Measurements from ENCODE around the gene CACUL1. TPM values are rescaled to one million over a fixed set of nuclear protein-coding genes. Genes with fewer than 3 reads are reported as not detected.

Gene CACUL1
- total RNA-seq, 6 experiments from 2014 or later, result 31.5 to 34.0 (median 32.7) TPM

DNA sequence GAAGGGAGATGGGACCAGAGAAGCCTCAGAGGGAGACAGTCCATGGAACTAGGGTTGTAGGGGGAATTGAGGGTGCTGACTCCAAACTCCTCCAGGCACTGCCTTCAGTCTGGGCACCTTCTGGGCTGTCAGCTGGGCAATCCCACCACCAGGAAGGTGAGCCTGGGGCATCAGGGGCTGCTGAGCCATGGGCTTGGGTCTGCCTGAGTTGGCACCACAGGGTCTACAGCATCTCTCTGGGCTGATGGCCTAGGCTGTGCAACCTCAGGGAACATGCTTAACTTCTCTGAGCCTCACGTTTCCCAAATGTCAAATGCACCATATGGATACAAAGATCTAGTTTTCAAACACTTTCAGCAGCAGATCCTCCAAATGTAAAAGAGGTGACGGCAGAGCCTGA is 112.5 kb downstream of the CACUL1 start:
- H3K27ac Mint-ChIP-seq, result no peak overlapping the region
- peaks cover 13% of the 10 kb centered on the region for H3K27me3 Mint-ChIP-seq (ENCODE audit: insufficient read depth)
- no peaks in the 10 kb centered on the region for H3K9me3 Mint-ChIP-seq
- no peak for DNase-seq
- TF ChIP-seq CTCF (IDR thresholded peaks at IDR 0.05), result no peak
- H3K4me3 Mint-ChIP-seq, result no peak overlapping the region
- no peaks in the 10 kb centered on the region for H3K36me3 Mint-ChIP-seq (ENCODE audit: low read depth)
- no peaks in the 10 kb centered on the region for H3K4me1 Mint-ChIP-seq (ENCODE audit: low read depth)

DNA sequence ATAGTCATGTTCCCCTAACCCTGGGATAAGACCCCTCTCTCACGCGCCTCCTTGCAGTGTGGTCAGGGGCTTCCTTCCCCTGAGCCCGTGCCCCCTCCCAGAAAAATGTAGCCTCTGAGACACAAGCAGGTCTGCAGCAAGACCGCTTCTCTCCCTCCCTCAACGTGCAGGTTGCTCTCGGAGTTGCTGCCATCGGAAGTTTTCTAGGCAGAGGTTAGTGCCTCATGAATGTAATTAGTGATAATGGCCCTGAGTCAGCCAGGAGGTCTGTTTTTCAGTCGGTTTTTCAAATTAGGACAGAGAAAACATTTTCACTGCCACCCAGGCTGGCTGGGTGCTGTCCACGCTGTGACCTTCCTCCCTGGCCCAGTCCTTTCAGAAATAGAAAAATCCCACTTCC is 116.1 kb downstream of the CACUL1 start:
- Mint-ChIP-seq H3K4me3 (no peak overlapping the region), H3K27me3 (ENCODE audit: insufficient read depth) (peaks cover 17% of the 10 kb centered on the region), H3K9me3 (no peaks in the 10 kb centered on the region), H3K27ac (no peak overlapping the region), H3K4me1 (ENCODE audit: low read depth) (no peaks in the 10 kb centered on the region), H3K36me3 (ENCODE audit: low read depth) (no peaks in the 10 kb centered on the region)
- TF ChIP-seq CTCF (IDR thresholded peaks at IDR 0.05), result no peak
- DNase-seq, result no peak

DNA sequence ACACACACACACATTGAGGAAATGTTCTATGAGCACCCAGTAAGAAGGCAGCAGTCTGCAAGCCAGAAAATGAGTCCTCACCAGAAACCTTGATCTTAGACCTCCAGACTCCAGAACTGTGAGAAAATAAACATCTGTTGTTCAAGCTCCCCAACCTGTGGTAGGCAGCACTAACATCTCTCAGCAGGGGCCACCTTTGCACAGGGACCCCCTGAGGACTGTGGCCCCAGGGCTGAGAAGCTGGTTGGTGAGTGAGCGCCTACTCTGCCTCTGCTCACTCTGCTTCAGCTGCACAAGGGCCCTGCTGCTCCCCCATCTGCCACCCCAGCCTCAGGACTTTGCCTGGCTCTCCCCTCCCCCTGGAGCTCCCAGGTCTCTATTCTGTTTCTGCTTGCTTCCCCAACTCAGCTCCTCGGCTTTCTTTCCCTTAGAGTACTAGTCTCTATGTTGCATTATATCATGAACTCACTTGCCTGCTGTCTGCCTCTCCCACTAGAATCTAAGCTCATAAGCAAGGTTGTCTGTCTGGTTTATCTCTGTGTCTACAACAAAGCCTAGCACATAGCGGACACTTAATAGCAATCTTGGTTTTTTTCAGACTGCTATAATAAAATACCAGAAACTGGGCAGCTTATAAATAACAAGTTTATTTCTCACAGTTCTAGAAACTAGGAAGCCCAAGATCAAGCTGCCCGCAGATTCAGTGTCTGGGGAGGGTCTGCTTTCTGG is 118.9 kb downstream of the CACUL1 start:
- Mint-ChIP-seq H3K9me3 (no peaks in the 10 kb centered on the region), H3K4me3 (no peak overlapping the region), H3K36me3 (ENCODE audit: low read depth) (no peaks in the 10 kb centered on the region), H3K27me3 (ENCODE audit: insufficient read depth) (peaks cover 19% of the 10 kb centered on the region), H3K27ac (no peak overlapping the region), H3K4me1 (ENCODE audit: low read depth) (no peaks in the 10 kb centered on the region)
- TF ChIP-seq CTCF (IDR thresholded peaks at IDR 0.05), result no peak
- DNase-seq, result no peak

DNA sequence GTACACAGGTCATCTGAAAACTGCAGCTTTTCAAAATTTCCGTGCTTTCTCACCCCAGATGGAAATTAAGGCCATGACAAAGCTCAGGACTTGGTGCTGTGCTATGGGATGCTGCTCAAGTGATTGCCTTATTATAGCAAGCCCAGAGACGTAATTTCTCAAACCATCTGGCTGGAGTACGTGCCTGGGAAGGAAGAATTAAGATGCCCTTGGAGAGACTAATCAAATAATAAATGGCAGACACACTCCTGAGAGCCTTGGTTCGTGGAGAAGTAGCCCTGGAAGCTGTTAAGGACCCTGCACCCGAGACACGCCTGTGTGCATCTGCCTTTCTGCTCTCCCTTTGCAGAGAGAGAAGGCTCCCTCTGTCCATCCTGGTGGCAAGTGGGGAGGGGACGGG is 121.0 kb downstream of the CACUL1 start:
- Mint-ChIP-seq H3K4me3 (no peak overlapping the region), H3K4me1 (ENCODE audit: low read depth) (no peaks in the 10 kb centered on the region), H3K27me3 (ENCODE audit: insufficient read depth) (peaks cover 28% of the 10 kb centered on the region), H3K36me3 (ENCODE audit: low read depth) (no peaks in the 10 kb centered on the region), H3K27ac (no peak overlapping the region), H3K9me3 (no peaks in the 10 kb centered on the region)
- no peak for DNase-seq
- TF ChIP-seq CTCF (IDR thresholded peaks at IDR 0.05), result no peak

DNA sequence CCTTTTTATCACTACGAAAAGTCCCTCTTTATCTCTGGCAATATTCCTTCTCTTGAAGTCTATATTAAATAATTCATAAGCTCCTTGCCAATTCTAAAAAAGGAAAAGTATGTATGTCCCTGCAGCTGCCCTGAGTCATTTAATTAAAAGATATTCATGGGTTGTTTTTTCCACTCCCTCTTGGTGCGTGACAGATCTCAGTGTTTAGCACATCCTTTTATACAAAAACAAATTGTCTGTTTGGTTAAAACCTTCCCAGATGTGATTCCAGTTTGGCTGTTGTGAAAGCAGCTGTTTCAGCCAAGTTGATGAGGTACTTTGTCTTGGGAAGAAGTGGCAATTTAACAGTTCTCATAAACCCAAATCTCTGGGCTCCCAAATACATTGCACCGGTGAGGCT is 125.6 kb downstream of the CACUL1 start:
- Mint-ChIP-seq H3K4me3 (no peak overlapping the region), H3K27ac (no peak overlapping the region), H3K27me3 (ENCODE audit: insufficient read depth) (peaks cover 33% of the 10 kb centered on the region), H3K9me3 (no peaks in the 10 kb centered on the region), H3K36me3 (ENCODE audit: low read depth) (no peaks in the 10 kb centered on the region), H3K4me1 (ENCODE audit: low read depth) (no peaks in the 10 kb centered on the region)
- DNase-seq, result no peak
- no peak for TF ChIP-seq CTCF (IDR thresholded peaks at IDR 0.05)

All from HFFc6 (cell line).